NCI-H748 treated with DMSO at 0.1 percent for 48 hours (cell line): ENCODE results near the gene KLK2.

ENCODE experiments used
- DNase-seq: peaks from one replicate; lab custom pipeline; 2025; lab: John Stamatoyannopoulos, UW

The KLK2 gene

GRCh38 chr19:50873056-50873455, at the start of gene KLK2:
Gene KLK2 (plus strand): TSS chr19:50873439. CDS start chr19:50873474, 35 bp downstream.
- no peak for DNase-seq

- DNase-seq: no peak
Measured at GRCh38 chr19:50826492-50827240, 46.6 kb upstream of the KLK2 start.

GRCh38 chr19:50827476-50827875, 45.8 kb upstream of the KLK2 start:
- no peak for DNase-seq

GRCh38 chr19:50829801-50830200, 43.4 kb upstream of the KLK2 start:
- DNase-seq: no peak

DNA sequence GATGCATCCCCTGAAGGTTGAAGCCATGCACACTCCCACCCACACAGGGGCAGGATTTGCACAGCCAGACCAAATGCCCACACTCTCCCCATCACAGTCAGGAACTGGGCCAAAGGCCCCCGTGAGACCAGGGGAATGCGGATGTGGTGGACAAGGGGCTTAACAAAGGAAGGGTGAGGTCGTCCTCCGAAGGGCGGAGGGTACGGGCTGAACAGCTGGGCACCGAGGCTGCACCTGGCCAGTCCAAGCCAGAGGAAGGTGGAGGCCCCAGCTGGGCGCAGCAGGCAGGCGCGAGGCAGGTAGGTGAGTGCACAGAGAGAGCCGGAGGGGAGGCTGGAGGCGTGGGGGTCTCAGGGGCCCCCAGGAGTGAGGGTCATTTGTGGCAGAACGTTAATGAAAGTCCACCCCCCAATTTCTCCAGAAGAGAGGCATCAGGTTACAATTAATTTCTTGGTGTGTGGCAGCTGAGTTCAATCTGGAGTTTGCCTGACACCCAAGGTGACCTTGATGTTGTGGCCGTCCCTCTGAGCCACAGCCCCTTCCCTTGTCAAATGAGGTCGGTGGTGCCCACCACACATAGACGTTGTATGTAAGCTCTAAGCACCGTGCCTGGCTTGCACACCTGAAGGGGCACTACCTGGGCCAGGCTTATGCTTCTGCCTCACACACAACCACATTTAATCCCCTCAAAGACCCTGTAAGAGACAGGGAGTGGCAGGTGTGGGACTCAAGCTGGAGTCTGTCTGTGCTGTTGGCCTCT, 42.8 kb upstream of the KLK2 start:
- DNase-seq: no peak

- DNase-seq: no peak
Measured at GRCh38 chr19:50831026-50831396, 42.2 kb upstream of the KLK2 start.

DNA sequence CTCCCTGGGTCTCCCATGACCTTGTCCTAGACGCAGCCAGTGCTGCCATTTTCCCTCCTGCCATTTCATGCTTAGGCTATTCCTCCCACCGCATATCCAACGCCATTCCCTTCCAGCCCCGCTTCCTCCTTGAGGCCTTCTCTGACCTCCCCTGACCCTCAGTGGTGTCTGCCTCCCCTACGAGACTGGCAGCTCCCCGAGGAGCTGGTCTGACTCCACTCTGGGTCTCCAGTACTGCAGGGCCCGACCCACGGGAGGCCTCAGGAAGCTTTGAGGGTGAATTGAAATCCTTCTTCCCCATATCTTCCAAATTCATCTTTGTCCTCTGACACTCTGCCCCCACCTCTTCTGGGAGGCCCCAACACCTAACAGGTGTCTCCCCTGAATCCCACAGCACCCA, 40.6 kb upstream of the KLK2 start:
- DNase-seq: no peak

DNA sequence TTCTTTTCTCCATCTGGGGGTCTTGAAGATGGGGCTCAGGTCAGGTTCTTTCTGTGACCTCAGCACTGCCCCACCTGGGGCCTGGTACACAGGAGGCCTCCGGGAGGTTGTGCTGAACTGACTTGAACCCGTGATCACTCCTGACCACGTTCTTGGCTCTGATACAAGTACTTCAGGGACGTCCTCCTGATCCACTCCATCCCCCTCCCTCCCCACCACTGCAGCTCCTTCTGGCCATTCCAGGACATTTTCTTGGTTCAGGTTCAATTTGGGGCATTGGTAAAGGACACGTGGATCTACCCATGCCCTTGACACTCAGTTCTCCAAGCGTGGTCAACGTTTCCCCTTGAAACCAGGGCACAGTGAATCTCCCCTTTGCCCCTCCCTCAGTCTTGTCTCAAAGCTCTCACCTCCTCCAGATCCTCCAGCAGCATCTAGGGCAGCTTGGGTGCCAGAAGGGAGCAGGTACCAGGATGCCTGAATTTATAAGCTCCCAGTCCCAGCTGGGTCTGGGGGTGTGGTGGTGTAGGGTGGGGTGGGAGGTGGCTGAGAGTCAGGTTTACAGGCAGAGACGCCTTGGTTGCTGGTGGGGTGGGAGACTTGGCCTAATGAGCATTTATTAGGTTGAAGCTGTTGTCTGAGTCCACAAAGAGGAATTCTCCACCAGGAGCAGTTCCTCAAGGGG, 40.0 kb upstream of the KLK2 start, which contains the start of gene KLK15:
KLK15 (minus strand) TSS at position 458 of the 685 bp plus-strand sequence. CDS start 2,082 bp downstream, outside the sequence.
- no peak for DNase-seq

DNA sequence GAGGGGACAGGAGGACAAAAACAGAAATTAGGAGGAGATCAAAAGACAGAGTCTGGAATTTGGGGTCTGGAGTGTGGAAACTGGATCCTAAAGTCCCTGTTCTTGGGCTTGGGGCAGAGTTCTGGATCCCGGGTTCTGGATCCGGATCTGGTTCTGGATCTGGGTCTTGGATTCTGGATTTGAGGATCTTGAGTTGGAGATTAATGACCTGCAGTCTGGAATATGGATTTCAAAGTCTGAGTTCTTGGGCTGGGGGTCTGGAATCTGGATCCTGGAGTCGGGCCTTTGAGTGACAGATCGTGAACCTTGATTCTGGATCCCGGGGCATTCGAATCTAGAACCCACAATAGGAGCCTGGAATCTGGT, 39.5 kb upstream of the KLK2 start:
- no peak for DNase-seq

DNA sequence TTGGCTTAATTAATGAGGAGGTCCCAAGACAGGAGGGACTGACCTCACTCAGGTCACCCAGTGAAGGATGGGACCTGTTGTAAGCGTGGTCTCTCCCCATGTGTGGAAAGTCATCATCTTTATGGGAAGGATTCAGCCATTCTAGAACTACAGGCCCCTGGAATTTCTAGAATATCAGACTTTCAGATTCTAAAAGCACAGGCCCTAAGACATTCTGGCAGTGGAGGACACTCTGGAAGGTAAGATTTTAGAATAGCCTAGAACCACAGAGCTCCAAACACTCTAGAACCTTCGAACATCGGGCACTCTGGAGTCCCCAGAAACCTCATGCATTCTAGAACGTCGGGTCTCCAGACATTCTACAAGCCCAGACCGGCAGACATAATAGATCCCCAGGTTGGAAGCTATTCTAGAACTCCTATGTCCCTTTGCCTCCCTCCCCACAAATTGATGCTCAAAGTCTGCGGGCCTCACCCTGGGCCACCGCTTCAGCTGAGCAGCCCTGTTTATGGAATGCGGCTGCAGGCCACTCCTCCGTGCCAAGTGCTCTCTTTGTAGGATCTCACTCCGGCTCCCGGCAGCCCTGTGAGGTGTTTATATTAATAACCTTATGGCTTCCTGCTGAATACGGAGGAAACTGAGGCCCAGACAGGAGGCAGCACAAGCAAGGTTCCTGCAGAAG, 38.0 kb upstream of the KLK2 start:
- DNase-seq: no peak

GRCh38 chr19:50835785-50836542, 37.3 kb upstream of the KLK2 start:
- peak; percentile 72 for DNase-seq

DNA sequence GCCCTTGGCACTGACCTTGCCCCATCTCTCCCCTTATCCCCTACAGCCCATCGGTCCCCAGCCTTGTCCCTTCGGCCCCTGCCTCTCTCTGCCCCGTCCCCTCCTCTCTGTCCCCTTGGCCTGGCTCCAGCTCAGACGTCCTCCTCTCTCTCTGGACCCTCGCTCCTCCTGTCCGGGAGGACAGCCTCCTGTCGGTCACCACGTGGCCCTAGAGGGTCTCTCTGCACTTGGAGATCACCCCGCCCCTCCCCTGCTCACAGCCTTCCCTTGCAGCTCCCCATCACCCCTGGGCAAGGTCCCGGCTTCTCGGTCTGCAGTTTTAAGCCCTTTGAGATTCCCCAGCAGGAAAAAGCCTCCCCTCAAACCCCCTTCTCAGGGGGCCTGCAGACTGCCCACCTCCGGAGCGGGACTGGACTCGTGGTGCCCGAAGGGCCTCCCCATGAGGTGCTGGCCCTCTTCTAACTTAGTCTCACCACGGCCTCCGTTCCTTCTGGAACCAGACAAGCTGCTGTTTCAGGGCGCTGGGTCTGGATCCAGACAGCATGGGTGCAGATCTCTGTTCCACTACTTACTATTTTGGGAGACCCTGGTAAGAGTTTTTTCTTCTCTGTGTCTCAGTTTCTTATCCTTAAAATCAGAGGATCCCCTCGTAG, 36.6 kb upstream of the KLK2 start:
- no peak for DNase-seq

DNA sequence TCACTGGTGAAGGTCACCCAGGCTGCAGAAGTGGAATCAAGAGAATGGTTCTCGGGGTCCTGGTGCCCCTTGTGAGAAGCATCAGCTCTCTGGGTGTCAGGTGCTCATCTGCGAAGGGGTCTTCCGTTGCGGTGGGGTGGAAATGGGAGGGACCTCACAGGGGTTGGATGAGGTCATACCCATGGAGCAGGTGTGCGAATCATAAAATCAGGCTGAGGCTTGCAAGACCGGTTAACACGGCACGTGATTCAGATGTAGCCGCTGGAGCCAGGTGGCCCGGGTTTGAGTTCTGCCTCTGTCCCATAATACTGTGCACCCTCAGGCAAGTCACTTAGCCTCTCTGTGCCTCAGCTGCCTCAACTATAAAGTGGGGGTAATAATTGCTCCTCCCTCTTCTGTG, 35.9 kb upstream of the KLK2 start:
- DNase-seq: no peak

GRCh38 chr19:50838239-50838638, 35.0 kb upstream of the KLK2 start:
- DNase-seq: no peak

GRCh38 chr19:50839712-50840655, 33.3 kb upstream of the KLK2 start:
- no peak for DNase-seq

GRCh38 chr19:50842130-50842529, 31.1 kb upstream of the KLK2 start:
- no peak for DNase-seq

DNA sequence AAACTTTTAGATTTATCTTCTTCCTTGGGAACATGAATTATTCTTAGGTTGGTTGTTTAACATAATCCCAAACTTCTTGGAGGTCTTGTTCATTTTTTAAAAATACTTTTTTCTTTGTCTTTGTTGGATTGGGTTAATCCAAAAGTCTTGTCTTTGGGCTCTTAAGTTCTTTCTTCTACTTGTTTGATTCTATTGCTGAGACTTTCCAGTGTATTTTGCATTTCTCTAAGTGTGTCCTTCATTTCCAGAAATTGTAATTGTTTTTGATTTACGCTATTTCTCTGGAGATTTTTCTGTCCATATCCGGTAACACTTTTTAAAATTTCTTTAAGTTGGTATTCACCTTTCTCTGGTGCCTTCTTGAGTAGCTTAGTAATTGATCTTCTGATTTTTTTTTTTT, 30.0 kb upstream of the KLK2 start:
- DNase-seq: no peak

- peak; percentile 56 for DNase-seq
Measured at GRCh38 chr19:50843701-50844221, 29.5 kb upstream of the KLK2 start.

GRCh38 chr19:50844296-50844935, 28.8 kb upstream of the KLK2 start:
- peak; percentile 58 for DNase-seq
